Activated CD4-positive, alpha-beta T cell treated with anti-CD3 and anti-CD28 coated beads, Interleukin-2, amount 50 U/mL, for 16 hours (primary cell): ENCODE data around the gene ALPI.
"Not testable (repeated sequence)": the region's sequence is repeated elsewhere in the genome, so short reads cannot be mapped to it uniquely, and the experiment has no call there.

Source experiments
- DNase-seq: peaks from one replicate; pipeline ENCODE4 v3.0.0-alpha.2; 2020

The ALPI gene

GRCh38 chr2:232455426-232456255 lies at the start of gene ALPI:
Gene ALPI (plus strand): TSS chr2:232456153. CDS start chr2:232456200, 47 bp downstream.
- no peak for DNase-seq

GRCh38 chr2:232406556-232407310 lies 49.2 kb upstream of the ALPI start, which contains the start of gene ALPG:
Gene ALPG (plus strand): TSS chr2:232406844. CDS start chr2:232406895, 51 bp downstream.
- DNase-seq = no peak

GRCh38 chr2:232407428-232408150 lies 48.4 kb upstream of the ALPI start:
- DNase-seq = not testable (repeated sequence)

GRCh38 chr2:232408269-232408668 lies 47.7 kb upstream of the ALPI start:
- not testable (repeated sequence) for DNase-seq

- DNase-seq = not testable (repeated sequence)
Measured at GRCh38 chr2:232409617-232410016, 46.3 kb upstream of the ALPI start.

GRCh38 chr2:232410238-232410900 lies 45.6 kb upstream of the ALPI start:
- no peak for DNase-seq

- no peak for DNase-seq
Measured at GRCh38 chr2:232411901-232412629, 43.9 kb upstream of the ALPI start.

GRCh38 chr2:232412986-232413385 lies 43.0 kb upstream of the ALPI start:
- no peak for DNase-seq

GRCh38 chr2:232415138-232415690 lies 40.7 kb upstream of the ALPI start:
- no peak for DNase-seq

- no peak for DNase-seq
Measured at GRCh38 chr2:232415736-232416520, 40.0 kb upstream of the ALPI start.

GRCh38 chr2:232416521-232417470 lies 39.2 kb upstream of the ALPI start:
- no peak for DNase-seq

- no peak for DNase-seq
Measured at GRCh38 chr2:232417489-232417888, 38.5 kb upstream of the ALPI start.

GRCh38 chr2:232418056-232418455 lies 37.9 kb upstream of the ALPI start:
- DNase-seq = no peak

GRCh38 chr2:232418466-232419244 lies 37.3 kb upstream of the ALPI start:
- DNase-seq = no peak

GRCh38 chr2:232419245-232420072 lies 36.5 kb upstream of the ALPI start:
- DNase-seq = no peak

GRCh38 chr2:232420073-232420454 lies 35.9 kb upstream of the ALPI start:
- no peak for DNase-seq

GRCh38 chr2:232420463-232421188 lies 35.3 kb upstream of the ALPI start:
- peak; percentile 18 for DNase-seq
